ENCODE measurements around the gene PHTF2.
"Not testable (repeated sequence)": the region's sequence is repeated elsewhere in the genome, so short reads cannot be mapped to it uniquely, and the experiment has no call there.

The PHTF2 gene

DNA sequence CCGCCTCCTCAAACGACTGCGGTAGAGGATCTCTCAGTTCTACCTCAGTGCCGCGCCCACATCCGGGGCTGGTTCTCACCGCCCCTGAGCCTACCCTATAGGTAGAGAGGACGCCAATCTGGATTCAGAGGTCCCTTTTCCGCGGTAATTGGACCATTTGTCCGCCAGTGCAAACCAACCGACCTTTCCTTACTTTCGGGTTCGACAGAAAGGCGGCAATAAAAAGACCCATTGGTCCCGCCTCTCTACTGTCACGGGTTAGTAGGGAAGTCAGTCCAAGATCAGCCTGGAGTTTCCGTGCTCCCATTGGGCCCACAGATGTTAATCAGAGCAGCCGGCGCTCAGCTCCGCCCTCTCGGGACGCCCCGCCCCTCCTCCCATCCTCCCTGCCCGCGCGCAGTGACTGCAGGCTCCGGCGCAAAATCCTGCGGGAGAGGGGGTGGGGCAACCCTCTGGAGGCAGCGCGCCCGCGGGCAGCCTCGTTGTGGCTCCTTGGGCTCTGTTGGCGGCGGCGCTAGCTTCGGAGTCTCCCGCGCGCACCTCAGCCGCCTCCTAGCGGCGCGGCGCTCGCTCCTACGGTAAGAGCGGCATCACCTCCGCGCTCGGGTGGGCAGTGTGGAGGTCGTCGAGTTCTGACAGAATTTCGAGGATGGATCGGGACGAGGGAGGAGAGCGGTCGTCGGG is at the start of gene PHTF2, which contains the start of gene TMEM60:
Gene PHTF2, plus strand, starts transcription at position 380 of the 684 bp plus-strand sequence.
Gene TMEM60, minus strand, starts transcription at position 41 of the 684 bp plus-strand sequence. CDS start 4,061 bp downstream, outside the sequence.
- peak; percentile 95 for DNase-seq (ENCODE audit: low spot score)

GRCh38 chr7:77752016-77752415 is 46.6 kb upstream of the PHTF2 start:
- no peak for DNase-seq (ENCODE audit: low spot score)

GRCh38 chr7:77753173-77753572 is 45.4 kb upstream of the PHTF2 start:
- DNase-seq (ENCODE audit: low spot score): no peak

GRCh38 chr7:77757589-77757988 is 41.0 kb upstream of the PHTF2 start:
- DNase-seq (ENCODE audit: low spot score): no peak

DNA sequence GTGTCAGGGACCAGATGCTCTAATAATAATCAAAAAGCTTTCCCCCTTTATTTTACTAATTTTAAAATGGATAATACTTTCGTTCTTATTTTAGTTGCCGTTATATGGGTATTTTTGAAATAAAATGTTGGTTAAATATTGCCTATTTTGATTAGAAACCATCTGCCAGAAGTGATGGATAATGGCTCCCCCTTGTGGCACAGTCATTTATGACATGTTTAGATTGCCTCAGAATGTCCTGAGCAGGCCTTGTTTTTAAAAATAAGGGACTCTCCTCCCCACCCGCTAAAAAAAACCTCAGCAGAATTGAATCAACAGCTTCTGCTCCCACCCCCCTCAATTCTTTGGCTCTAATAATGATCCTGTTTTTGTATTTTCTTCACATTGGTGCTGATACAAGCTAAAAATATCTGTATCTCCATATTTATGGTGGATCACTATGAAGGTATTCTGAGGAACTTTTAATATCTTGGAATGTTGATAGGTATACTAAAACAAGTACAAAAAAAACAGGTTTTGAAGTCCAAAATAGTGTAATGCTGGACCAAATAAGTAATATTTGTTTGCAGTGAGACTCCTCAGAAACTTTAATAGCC is 39.2 kb upstream of the PHTF2 start:
- DNase-seq (ENCODE audit: low spot score): peak; percentile 85

GRCh38 chr7:77760809-77761453 is 37.6 kb upstream of the PHTF2 start:
- no peak for DNase-seq (ENCODE audit: low spot score)

GRCh38 chr7:77765481-77765880 is 33.1 kb upstream of the PHTF2 start:
- DNase-seq (ENCODE audit: low spot score): no peak

GRCh38 chr7:77765906-77766800 is 32.4 kb upstream of the PHTF2 start:
- no peak for DNase-seq (ENCODE audit: low spot score)

- no peak for DNase-seq (ENCODE audit: low spot score)
Measured at GRCh38 chr7:77766801-77767605, 31.6 kb upstream of the PHTF2 start.

GRCh38 chr7:77770316-77770715 is 28.3 kb upstream of the PHTF2 start:
- no peak for DNase-seq (ENCODE audit: low spot score)

GRCh38 chr7:77771901-77772300 is 26.7 kb upstream of the PHTF2 start:
- DNase-seq (ENCODE audit: low spot score): no peak

- DNase-seq (ENCODE audit: low spot score): no peak
Measured at GRCh38 chr7:77778535-77778934, 20.0 kb upstream of the PHTF2 start.

DNA sequence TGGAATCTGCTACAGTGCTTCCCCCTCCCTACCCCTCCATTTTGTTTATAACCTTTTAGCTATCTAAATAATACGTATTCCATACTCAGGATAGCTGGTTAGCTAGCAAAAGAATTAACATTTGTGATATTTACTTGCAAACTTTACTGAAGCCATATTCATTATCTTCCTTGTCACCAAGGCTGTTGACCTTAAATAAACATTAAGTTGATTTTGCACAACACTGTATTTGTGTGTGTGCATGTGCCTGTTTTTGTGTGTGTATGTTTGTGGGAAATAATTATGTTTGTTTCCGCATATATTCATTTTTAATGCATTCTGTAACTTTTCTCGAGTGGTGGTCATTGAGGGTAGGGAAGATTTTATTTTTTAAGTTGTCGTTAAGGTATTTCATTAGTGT is 16.2 kb upstream of the PHTF2 start:
- DNase-seq (ENCODE audit: low spot score): no peak

GRCh38 chr7:77783111-77783510 is 15.5 kb upstream of the PHTF2 start:
- no peak for DNase-seq (ENCODE audit: low spot score)

- DNase-seq (ENCODE audit: low spot score): no peak
Measured at GRCh38 chr7:77783545-77783944, 15.0 kb upstream of the PHTF2 start.

- DNase-seq (ENCODE audit: low spot score): not testable (repeated sequence)
Measured at GRCh38 chr7:77784426-77784825, 14.1 kb upstream of the PHTF2 start.

DNA sequence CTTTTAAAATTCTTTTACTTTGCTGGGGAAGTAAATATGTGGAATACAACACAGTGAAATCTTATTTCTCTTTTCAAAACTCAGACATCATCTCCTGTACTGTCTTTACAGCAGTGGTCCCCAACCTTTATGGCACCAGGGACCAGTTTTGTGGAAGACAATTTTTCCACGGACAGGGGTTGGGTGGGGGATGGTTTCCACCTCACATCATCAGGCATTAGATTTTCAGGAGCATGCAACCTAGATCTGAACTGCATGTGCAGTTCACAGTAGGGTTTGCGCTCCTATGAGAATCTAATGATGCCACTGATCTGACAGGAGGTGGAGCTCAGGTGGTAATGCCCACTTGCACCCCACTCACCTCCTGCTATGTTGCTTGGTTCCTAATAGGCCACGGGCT is 12.6 kb upstream of the PHTF2 start:
- no peak for DNase-seq (ENCODE audit: low spot score)

DNA sequence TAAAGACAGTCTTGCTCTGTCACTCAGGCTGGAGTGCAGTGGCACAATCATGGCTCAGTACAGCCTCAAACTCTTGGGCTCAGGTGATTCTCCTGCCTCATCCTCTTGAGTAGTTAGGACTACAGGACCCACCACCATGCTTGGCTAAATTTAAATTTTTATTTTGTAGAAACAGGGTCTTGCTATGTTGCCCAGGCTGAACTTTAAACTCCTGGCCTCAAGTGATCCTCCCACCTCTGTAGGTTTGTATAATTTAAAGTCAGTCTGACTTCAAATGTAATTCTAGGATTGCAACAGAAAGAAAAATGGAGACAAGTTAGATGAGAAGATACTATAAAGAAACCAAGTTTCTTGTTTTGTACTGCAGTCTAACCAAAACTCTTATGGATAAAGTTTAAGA is 11.8 kb upstream of the PHTF2 start:
- DNase-seq (ENCODE audit: low spot score): no peak

DNA sequence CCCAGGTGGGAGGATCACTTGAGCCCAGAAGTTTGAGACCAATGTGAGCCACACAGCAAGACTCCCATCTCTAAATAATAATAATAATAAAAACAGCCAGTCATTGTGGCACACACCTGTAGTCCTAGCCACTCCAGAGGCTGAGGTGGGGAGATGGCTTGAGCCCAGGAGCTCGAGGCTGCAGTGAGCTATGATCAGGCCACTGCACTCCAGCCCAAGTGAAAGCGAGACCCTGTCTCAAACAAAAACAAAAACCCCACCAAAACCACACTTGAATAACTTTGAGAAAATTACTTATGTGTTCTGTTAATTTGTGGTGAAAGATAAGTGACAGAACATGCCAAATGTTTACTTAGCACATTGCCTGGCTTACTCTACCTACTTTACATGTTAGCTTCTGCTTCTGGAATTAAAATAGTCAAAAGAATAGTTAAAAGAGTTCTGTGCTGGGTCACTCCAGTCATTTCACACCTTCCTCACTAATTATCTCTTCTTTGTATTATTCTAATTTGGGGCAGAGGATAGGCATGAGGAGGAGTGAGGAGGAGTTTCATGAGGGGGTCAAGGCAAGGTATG is 10.2 kb upstream of the PHTF2 start:
- no peak for DNase-seq (ENCODE audit: low spot score)

DNA sequence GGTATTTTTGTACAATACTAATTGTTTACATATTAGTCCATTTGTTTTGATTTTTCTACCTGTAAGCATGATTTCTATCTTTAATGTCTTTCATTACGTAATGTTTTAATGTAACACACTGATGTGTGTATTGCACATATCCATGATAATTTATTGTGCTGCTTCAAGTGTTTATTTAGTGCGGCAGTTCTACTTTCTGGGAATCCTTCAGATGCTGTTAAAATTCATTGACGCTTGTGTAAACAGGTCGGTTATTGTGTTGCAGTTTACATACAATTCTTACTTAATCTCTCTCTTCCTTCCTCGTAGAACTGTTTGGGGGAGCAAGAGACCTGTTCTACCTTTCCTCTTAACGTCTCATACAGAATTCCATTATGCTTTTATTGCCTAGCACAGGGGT is 7.2 kb upstream of the PHTF2 start:
- DNase-seq (ENCODE audit: low spot score): no peak

- DNase-seq (ENCODE audit: low spot score): no peak
Measured at GRCh38 chr7:77791956-77792355, 6.6 kb upstream of the PHTF2 start.
